ENCODE data around the gene KCNN3.

KCNN3 gene

GRCh38 chr1:154712166-154712810, 157.8 kb downstream of the KCNN3 start:
- H3K9me3 ChIP-seq (ENCODE audit: control insufficient read depth, low read length), result no peaks in the 10 kb centered on the region
- no peak overlapping the region for H3K9ac ChIP-seq (ENCODE audit: low read length)
- H3K4me3 ChIP-seq (ENCODE audit: low read length), result no peak overlapping the region
- no peaks in the 10 kb centered on the region for H3K4me1 ChIP-seq (ENCODE audit: control insufficient read depth, insufficient read depth, low read length)
- H3K36me3 ChIP-seq (ENCODE audit: control insufficient read depth, insufficient read depth, low read length), result peaks cover 5% of the 10 kb centered on the region
- H3K27me3 ChIP-seq (ENCODE audit: control insufficient read depth, insufficient read depth, low read length), result peaks cover 5% of the 10 kb centered on the region

DNA sequence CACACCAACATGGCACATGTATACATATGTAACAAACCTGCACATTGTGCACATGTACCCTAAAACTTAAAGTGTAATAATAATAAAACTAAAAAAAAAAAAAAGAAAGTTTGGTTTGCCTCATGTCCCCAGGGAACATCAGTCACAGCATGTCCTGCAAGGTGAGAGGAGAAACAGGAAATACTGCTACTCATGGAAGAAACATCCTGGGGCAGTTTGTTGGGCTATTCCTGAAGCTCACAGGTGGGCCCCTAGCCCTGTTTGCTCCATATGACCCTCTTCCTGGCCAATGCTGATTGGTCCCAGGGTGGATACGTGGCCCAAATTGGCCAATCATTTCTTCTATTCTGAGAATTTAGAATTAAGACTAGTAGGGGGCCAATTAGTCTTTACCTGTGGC, 158.7 kb downstream of the KCNN3 start:
- peaks cover 5% of the 10 kb centered on the region for H3K27me3 ChIP-seq (ENCODE audit: control insufficient read depth, insufficient read depth, low read length)
- H3K9me3 ChIP-seq (ENCODE audit: control insufficient read depth, low read length), result no peaks in the 10 kb centered on the region
- no peak overlapping the region for H3K9ac ChIP-seq (ENCODE audit: low read length)
- H3K36me3 ChIP-seq (ENCODE audit: control insufficient read depth, insufficient read depth, low read length), result peaks cover 5% of the 10 kb centered on the region
- no peaks in the 10 kb centered on the region for H3K4me1 ChIP-seq (ENCODE audit: control insufficient read depth, insufficient read depth, low read length)
- H3K4me3 ChIP-seq (ENCODE audit: low read length), result no peak overlapping the region

GRCh38 chr1:154710106-154710505, 160.0 kb downstream of the KCNN3 start:
- Histone ChIP-seq H3K9ac (ENCODE audit: low read length) (no peak overlapping the region), H3K36me3 (ENCODE audit: control insufficient read depth, insufficient read depth, low read length) (peaks cover 5% of the 10 kb centered on the region), H3K9me3 (ENCODE audit: control insufficient read depth, low read length) (no peaks in the 10 kb centered on the region), H3K4me3 (ENCODE audit: low read length) (no peak overlapping the region), H3K4me1 (ENCODE audit: control insufficient read depth, insufficient read depth, low read length) (no peaks in the 10 kb centered on the region), H3K27me3 (ENCODE audit: control insufficient read depth, insufficient read depth, low read length) (peaks cover 5% of the 10 kb centered on the region)

GRCh38 chr1:154707901-154708463, 162.1 kb downstream of the KCNN3 start:
- Histone ChIP-seq H3K36me3 (ENCODE audit: control insufficient read depth, insufficient read depth, low read length) (no peaks in the 10 kb centered on the region), H3K4me3 (ENCODE audit: low read length) (no peak overlapping the region), H3K27me3 (ENCODE audit: control insufficient read depth, insufficient read depth, low read length) (peaks cover 5% of the 10 kb centered on the region), H3K9ac (ENCODE audit: low read length) (no peak overlapping the region), H3K4me1 (ENCODE audit: control insufficient read depth, insufficient read depth, low read length) (no peaks in the 10 kb centered on the region), H3K9me3 (ENCODE audit: control insufficient read depth, low read length) (no peaks in the 10 kb centered on the region)

DNA sequence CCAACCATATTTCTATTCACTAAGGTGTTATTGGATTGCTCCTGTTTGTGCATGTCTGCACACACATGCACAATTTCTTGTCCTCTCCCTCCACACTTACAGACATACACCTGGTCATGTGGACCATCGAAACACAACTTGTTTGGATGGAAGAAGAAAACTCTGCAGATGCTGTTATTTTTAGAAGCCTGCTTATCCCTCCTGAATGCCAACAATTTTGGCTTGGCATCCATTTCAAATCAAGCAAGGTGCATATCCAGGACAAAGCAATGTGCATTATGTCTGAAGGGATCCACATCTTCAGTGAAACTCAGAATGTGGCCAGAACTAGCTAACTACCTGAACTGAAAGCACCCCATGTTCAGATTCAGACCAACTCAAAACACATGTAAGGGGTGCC, 163.2 kb downstream of the KCNN3 start:
- Histone ChIP-seq H3K9me3 (ENCODE audit: control insufficient read depth, low read length) (no peaks in the 10 kb centered on the region), H3K9ac (ENCODE audit: low read length) (no peak overlapping the region), H3K4me1 (ENCODE audit: control insufficient read depth, insufficient read depth, low read length) (no peaks in the 10 kb centered on the region), H3K27me3 (ENCODE audit: control insufficient read depth, insufficient read depth, low read length) (peaks cover 5% of the 10 kb centered on the region), H3K36me3 (ENCODE audit: control insufficient read depth, insufficient read depth, low read length) (no peaks in the 10 kb centered on the region), H3K4me3 (ENCODE audit: low read length) (no peak overlapping the region)

- Histone ChIP-seq H3K4me1 (ENCODE audit: control insufficient read depth, insufficient read depth, low read length) (no peaks in the 10 kb centered on the region), H3K9ac (ENCODE audit: low read length) (no peak overlapping the region), H3K27me3 (ENCODE audit: control insufficient read depth, insufficient read depth, low read length) (peaks cover 5% of the 10 kb centered on the region), H3K36me3 (ENCODE audit: control insufficient read depth, insufficient read depth, low read length) (no peaks in the 10 kb centered on the region), H3K4me3 (ENCODE audit: low read length) (no peak overlapping the region), H3K9me3 (ENCODE audit: control insufficient read depth, low read length) (no peaks in the 10 kb centered on the region)
Observed at GRCh38 chr1:154705544-154705943, 164.5 kb downstream of the KCNN3 start.

GRCh38 chr1:154703170-154703569, 166.9 kb downstream of the KCNN3 start:
- H3K4me3 ChIP-seq (ENCODE audit: low read length), result no peak overlapping the region
- peaks cover 5% of the 10 kb centered on the region for H3K27me3 ChIP-seq (ENCODE audit: control insufficient read depth, insufficient read depth, low read length)
- no peaks in the 10 kb centered on the region for H3K9me3 ChIP-seq (ENCODE audit: control insufficient read depth, low read length)
- no peaks in the 10 kb centered on the region for H3K36me3 ChIP-seq (ENCODE audit: control insufficient read depth, insufficient read depth, low read length)
- no peak overlapping the region for H3K9ac ChIP-seq (ENCODE audit: low read length)
- no peaks in the 10 kb centered on the region for H3K4me1 ChIP-seq (ENCODE audit: control insufficient read depth, insufficient read depth, low read length)

- H3K4me1 ChIP-seq (ENCODE audit: control insufficient read depth, insufficient read depth, low read length), result no peaks in the 10 kb centered on the region
- H3K9me3 ChIP-seq (ENCODE audit: control insufficient read depth, low read length), result no peaks in the 10 kb centered on the region
- H3K27me3 ChIP-seq (ENCODE audit: control insufficient read depth, insufficient read depth, low read length), result peaks cover 4% of the 10 kb centered on the region
- H3K36me3 ChIP-seq (ENCODE audit: control insufficient read depth, insufficient read depth, low read length), result no peaks in the 10 kb centered on the region
- H3K9ac ChIP-seq (ENCODE audit: low read length), result no peak overlapping the region
- H3K4me3 ChIP-seq (ENCODE audit: low read length), result no peak overlapping the region
Observed at GRCh38 chr1:154698320-154699096, 171.6 kb downstream of the KCNN3 start.

DNA sequence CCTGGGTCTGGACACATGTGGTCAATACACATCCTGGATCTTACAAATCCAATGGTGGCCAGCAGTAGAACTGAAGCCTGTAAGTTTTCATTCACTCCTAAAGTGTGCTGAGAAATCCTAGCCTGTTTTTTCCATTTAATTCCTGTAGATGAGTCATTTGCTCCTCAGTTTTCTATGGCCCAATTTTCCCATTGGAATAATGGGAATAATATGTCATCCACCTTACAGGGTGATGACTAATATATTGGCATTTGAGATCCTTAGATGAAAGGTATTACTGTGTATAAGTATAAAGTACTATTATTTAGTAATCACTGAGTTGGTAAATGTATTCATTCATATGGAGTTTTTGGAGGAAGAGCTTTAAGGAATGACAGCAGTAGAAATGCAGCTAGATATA, 172.4 kb downstream of the KCNN3 start:
- Histone ChIP-seq H3K27me3 (ENCODE audit: control insufficient read depth, insufficient read depth, low read length) (peaks cover 4% of the 10 kb centered on the region), H3K9ac (ENCODE audit: low read length) (no peak overlapping the region), H3K4me3 (ENCODE audit: low read length) (no peak overlapping the region), H3K9me3 (ENCODE audit: control insufficient read depth, low read length) (no peaks in the 10 kb centered on the region), H3K4me1 (ENCODE audit: control insufficient read depth, insufficient read depth, low read length) (no peaks in the 10 kb centered on the region), H3K36me3 (ENCODE audit: control insufficient read depth, insufficient read depth, low read length) (no peaks in the 10 kb centered on the region)

DNA sequence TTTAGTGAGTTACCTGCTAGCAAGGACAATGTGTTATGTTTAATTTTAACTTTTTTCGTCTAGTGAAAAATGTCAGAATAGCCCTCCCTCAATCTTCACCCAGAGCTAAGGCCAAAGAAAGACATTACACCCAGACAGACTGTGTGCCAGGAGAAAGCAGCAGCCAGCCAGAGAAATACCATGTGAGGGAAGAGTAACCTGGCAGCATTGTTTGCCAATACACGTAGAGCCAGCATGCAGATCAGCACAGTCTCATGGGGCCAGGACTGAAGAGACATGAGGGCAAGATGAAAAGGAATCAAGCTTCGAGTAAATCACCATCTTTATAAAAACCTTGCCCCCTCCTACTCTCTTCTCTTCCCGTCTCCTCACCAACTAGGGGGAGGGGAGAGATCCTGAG, 173.6 kb downstream of the KCNN3 start:
- peaks cover 4% of the 10 kb centered on the region for H3K27me3 ChIP-seq (ENCODE audit: control insufficient read depth, insufficient read depth, low read length)
- no peak overlapping the region for H3K4me3 ChIP-seq (ENCODE audit: low read length)
- no peak overlapping the region for H3K9ac ChIP-seq (ENCODE audit: low read length)
- no peaks in the 10 kb centered on the region for H3K9me3 ChIP-seq (ENCODE audit: control insufficient read depth, low read length)
- no peaks in the 10 kb centered on the region for H3K36me3 ChIP-seq (ENCODE audit: control insufficient read depth, insufficient read depth, low read length)
- H3K4me1 ChIP-seq (ENCODE audit: control insufficient read depth, insufficient read depth, low read length), result no peaks in the 10 kb centered on the region

DNA sequence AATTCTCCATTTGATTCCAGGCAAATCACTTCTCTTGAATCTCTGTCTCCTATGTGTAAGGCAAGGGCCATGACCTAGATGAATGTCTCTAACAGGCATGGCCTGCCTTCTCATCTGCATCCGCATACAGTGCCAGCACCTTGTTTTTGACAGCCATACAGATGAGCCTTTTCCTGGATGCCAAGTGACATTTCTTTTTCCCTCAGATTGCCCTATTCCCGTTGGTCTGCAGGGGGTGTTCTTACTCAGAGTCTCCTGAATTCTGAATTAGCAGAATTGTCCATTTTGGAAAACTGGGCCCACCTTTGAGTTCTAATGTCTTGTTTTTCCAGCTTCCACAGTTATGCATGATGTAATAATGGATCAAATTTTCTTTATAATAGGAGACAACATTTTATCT, 174.1 kb downstream of the KCNN3 start:
- Histone ChIP-seq H3K36me3 (ENCODE audit: control insufficient read depth, insufficient read depth, low read length) (no peaks in the 10 kb centered on the region), H3K27me3 (ENCODE audit: control insufficient read depth, insufficient read depth, low read length) (peaks cover 4% of the 10 kb centered on the region), H3K9me3 (ENCODE audit: control insufficient read depth, low read length) (no peaks in the 10 kb centered on the region), H3K9ac (ENCODE audit: low read length) (no peak overlapping the region), H3K4me3 (ENCODE audit: low read length) (no peak overlapping the region), H3K4me1 (ENCODE audit: control insufficient read depth, insufficient read depth, low read length) (no peaks in the 10 kb centered on the region)

DNA sequence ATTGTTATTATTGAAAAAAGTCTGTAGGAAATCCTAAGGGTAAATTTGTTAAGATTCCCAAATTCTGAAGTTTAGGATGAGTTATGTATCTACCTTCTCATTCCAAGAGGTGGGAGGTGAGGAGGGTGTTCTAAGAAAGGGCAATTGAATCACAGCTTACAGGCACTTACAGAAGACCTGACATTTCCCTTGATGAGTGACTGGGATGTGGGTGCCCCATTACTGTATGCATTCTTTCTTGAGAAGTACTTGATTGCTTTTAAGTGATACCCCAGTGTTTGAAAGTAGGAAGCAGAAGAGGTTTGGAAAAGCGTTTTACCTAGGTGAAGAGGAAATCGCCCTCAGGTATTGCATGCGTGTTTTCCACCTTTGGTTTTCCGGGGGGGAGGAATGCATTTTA, 175.1 kb downstream of the KCNN3 start:
- Histone ChIP-seq H3K27me3 (ENCODE audit: control insufficient read depth, insufficient read depth, low read length) (peaks cover 4% of the 10 kb centered on the region), H3K4me3 (ENCODE audit: low read length) (no peak overlapping the region), H3K9ac (ENCODE audit: low read length) (no peak overlapping the region), H3K36me3 (ENCODE audit: control insufficient read depth, insufficient read depth, low read length) (no peaks in the 10 kb centered on the region), H3K4me1 (ENCODE audit: control insufficient read depth, insufficient read depth, low read length) (no peaks in the 10 kb centered on the region), H3K9me3 (ENCODE audit: control insufficient read depth, low read length) (no peaks in the 10 kb centered on the region)

Measured in mucosa of stomach (tissue), 1 donor.